Upper lobe of left lung (tissue), 4 donors: ENCODE results near the gene CIC.

ENCODE experiments used
- CTCF ChIP-seq, 6 experiments: fragments of 450-650 bp in 4 of 6; fragments of 200-600 bp in 2 of 6; sonication (generic) in 2 of 6; IDR thresholded peaks; one replicate each; pipeline ENCODE4 v1.5.1; 2016 to 2019; ENCODE audit warnings: antibody characterized with exemption in 6 of 6
- POLR2A ChIP-seq, 4 donors: fragments of 450-650 bp; IDR thresholded peaks; one replicate each; pipeline ENCODE4 v1.5.1; 2016 to 2017; ENCODE audit warnings: antibody characterized with exemption in 4 of 4, mild to moderate bottlenecking in 2 of 4

GRCh38 chr19:42282819-42283187, 13.8 kb downstream of the CIC start:
- TF ChIP-seq CTCF (IDR thresholded peaks at IDR 0.05) (no peak), POLR2A (IDR thresholded peaks at IDR 0.05) (no peak)
